PC-3 (cell line): ENCODE results near the gene GIT2. TPM values are rescaled to one million over a fixed set of nuclear protein-coding genes. Genes with fewer than 3 reads are reported as not detected.

Source experiments
- ATAC-seq: fragments of 200-7000 bp; cut with Tn5 transposase; 2 replicates; pipeline ENCODE4 v1.9.1; 2020; ENCODE audit warnings: mild to moderate bottlenecking, moderate library complexity
- BruUV-seq: library from RNA; stranded (reverse); fragments of 400-500 nt; replicated peaks from 2 replicates; lab custom pipeline; 2021; lab: Mats Ljungman, UMichigan
- CTCF ChIA-PET: fragments of 300-600 bp; sonication (Branson Sonifier 250); formaldehyde crosslinking; loops from one replicate; lab custom pipeline; 2022; ENCODE audit warnings: antibody characterized with exemption; lab: Charles Lee
- POLR2A ChIA-PET: fragments of 300-600 bp; sonication (Branson Sonifier 250); formaldehyde crosslinking; loops from one replicate; lab custom pipeline; 2022; ENCODE audit warnings: antibody characterized with exemption; ENCODE audit not compliant: unreplicated experiment; lab: Charles Lee
- DNase-seq: peaks from one replicate; pipeline ENCODE4 v3.0.0-alpha.2; 2015
- H2AFZ ChIP-seq: fragments of 300-600 bp; sonication (generic); 2 replicates; pipeline ENCODE4 v1.6.0; 2016; ENCODE audit warnings: antibody characterized with exemption, low read length
- H3F3A ChIP-seq: fragments of 300-600 bp; sonication (generic); one replicate; pipeline ENCODE4 v1.6.0; 2017; ENCODE audit warnings: antibody characterized with exemption, low read length, control low read depth, mild to moderate bottlenecking; ENCODE audit not compliant: unreplicated experiment
- H3K27ac ChIP-seq: fragments of 300-600 bp; sonication (generic); 2 replicates; pipeline ENCODE4 v1.5.1; 2016; ENCODE audit warnings: mild to moderate bottlenecking, low read length
- H3K27me3 ChIP-seq: fragments of 300-600 bp; sonication (generic); 2 replicates; pipeline ENCODE4 v1.6.1; 2016; ENCODE audit warnings: low read length, mixed read lengths
- H3K36me3 ChIP-seq: fragments of 300-600 bp; sonication (generic); 2 replicates; pipeline ENCODE4 v1.6.1; 2016; ENCODE audit warnings: low read depth, mixed run types, low read length, mixed read lengths
- H3K4me1 ChIP-seq: fragments of 300-600 bp; sonication (generic); 2 replicates; pipeline ENCODE4 v1.5.1; 2016; ENCODE audit warnings: low read length; ENCODE audit not compliant: insufficient read depth
- H3K4me2 ChIP-seq: fragments of 300-600 bp; sonication (generic); 2 replicates; pipeline ENCODE4 v1.6.0; 2016; ENCODE audit warnings: low read length
- H3K4me3 ChIP-seq: fragments of 300-600 bp; sonication (generic); 2 replicates; pipeline ENCODE4 v1.5.1; 2016; ENCODE audit warnings: mild to moderate bottlenecking, low read length, mixed read lengths
- H3K79me2 ChIP-seq: fragments of 300-600 bp; sonication (generic); 2 replicates; pipeline ENCODE4 v1.6.1; 2017; ENCODE audit warnings: low read length, mixed read lengths
- H3K9ac ChIP-seq: fragments of 300-600 bp; sonication (generic); 2 replicates; pipeline ENCODE4 v1.6.0; 2016; ENCODE audit warnings: mild to moderate bottlenecking, low read length
- H3K9me2 ChIP-seq: fragments of 300-600 bp; sonication (generic); replicated peaks from 2 replicates; pipeline ENCODE4 v1.6.1; 2016; ENCODE audit warnings: mixed run types, low read length, mixed read lengths
- H3K9me3 ChIP-seq: fragments of 300-600 bp; sonication (generic); 2 replicates; pipeline ENCODE4 v1.6.1; 2016; ENCODE audit warnings: low read length, mixed read lengths
- H4K20me1 ChIP-seq: fragments of 300-600 bp; sonication (generic); 2 replicates; pipeline ENCODE4 v1.6.1; 2016; ENCODE audit warnings: low read length, mixed read lengths
- CTCF ChIP-seq: fragments of 300-600 bp; sonication (generic); conservative IDR thresholded peaks from 2 replicates; pipeline ENCODE4 v1.5.1; 2017; ENCODE audit warnings: antibody characterized with exemption, low read depth, mild to moderate bottlenecking, low read length
- EZH2 ChIP-seq: fragments of 300-600 bp; sonication (generic); IDR thresholded peaks from one replicate; pipeline ENCODE4 v1.6.1; 2017; ENCODE audit warnings: antibody characterized with exemption, mild to moderate bottlenecking, low read length; ENCODE audit not compliant: unreplicated experiment
- EZH2phosphoT487 ChIP-seq: fragments of 300-600 bp; sonication (generic); IDR thresholded peaks from 2 replicates; pipeline ENCODE4 v1.6.1; 2018; ENCODE audit warnings: mild to moderate bottlenecking, antibody characterized with exemption, low read length, borderline replicate concordance
- intact Hi-C: fragments of 100-400 bp; cut with micrococcal nuclease; formaldehyde crosslinking; loops from 2 replicates; pipeline ENCODE4 v1.9.0; 2023
- total RNA-seq: library from RNA; depleted of rRNA; stranded (reverse); fragments of >200 nt; gene quantifications from 2 replicates; pipeline ENCODE4 v1.2.3, GENCODE V29; 2014

The GIT2 gene
- total RNA-seq, 1 experiment from 2014 or later: 26.8 TPM

DNA sequence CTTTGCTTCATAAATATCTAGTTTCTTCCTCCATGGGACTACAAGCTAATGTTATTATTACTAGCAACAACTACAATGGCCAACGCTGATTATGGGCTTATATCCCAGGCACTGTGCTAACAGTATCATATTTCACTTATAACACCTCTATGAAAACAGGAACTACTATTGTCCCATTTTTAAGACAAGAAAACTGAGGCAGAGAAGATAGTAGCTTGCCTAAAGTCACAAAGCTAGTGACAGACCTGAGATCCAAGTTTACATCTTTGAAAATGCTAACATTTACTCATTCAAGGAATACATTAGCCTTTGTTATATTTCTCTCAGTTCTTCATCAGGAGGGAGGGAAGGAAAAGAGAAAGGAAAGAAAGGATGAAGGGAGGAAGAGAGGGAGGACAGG, 32.8 kb downstream of the GIT2 start:
- Histone ChIP-seq H4K20me1 (no peaks in the 10 kb centered on the region), H3K79me2 (no peaks in the 10 kb centered on the region), H3K4me3 (no peak overlapping the region), H3K9me3 (no peaks in the 10 kb centered on the region), H3K9ac (no peak overlapping the region), H3K27ac (no peak overlapping the region), H3K9me2 (no peaks in the 10 kb centered on the region), H2AFZ (no peak overlapping the region), H3F3A (no peaks in the 10 kb centered on the region), H3K4me2 (no peak overlapping the region), H3K36me3 (peaks cover 15% of the 10 kb centered on the region; the same call in 1 of the 2 replicates), H3K4me1 (peaks cover 12% of the 10 kb centered on the region), H3K27me3 (no peaks in the 10 kb centered on the region)
- ATAC-seq (no peak), DNase-seq (no peak)
- BruUV-seq: no TSS peak
- ChIA-PET POLR2A (interaction anchor here (0.6 kb wide), 1 partner anchor 727 kb away, joined by 4 read pairs; no protein-coding TSS in a partner anchor), CTCF (no interaction called here)
- TF ChIP-seq EZH2phosphoT487 (no peak), EZH2 (no peak), CTCF (no peak)
- intact Hi-C loops: no loop called here

GRCh38 chr12:109962398-109962797, 33.8 kb downstream of the GIT2 start:
- ATAC-seq (peak; percentile 23; the same call in 1 of the 2 replicates), DNase-seq (no peak)
- no peaks in the 10 kb centered on the region for H3F3A ChIP-seq
- peaks cover 15% of the 10 kb centered on the region; the same call in 1 of the 2 replicates for H3K36me3 ChIP-seq
- H3K9me3 ChIP-seq: no peaks in the 10 kb centered on the region
- no peak overlapping the region for H3K4me2 ChIP-seq
- H3K27me3 ChIP-seq: no peaks in the 10 kb centered on the region
- no peaks in the 10 kb centered on the region for H3K9me2 ChIP-seq
- intact Hi-C loops: no loop called here
- TF ChIP-seq EZH2phosphoT487 (no peak), EZH2 (no peak), CTCF (no peak)
- H3K9ac ChIP-seq: no peak overlapping the region
- H3K4me1 ChIP-seq: peaks cover 7% of the 10 kb centered on the region
- H3K79me2 ChIP-seq: no peaks in the 10 kb centered on the region
- no peak overlapping the region for H3K27ac ChIP-seq
- H4K20me1 ChIP-seq: no peaks in the 10 kb centered on the region
- no peak overlapping the region for H2AFZ ChIP-seq
- CTCF ChIA-PET: no interaction called here
- no peak overlapping the region for H3K4me3 ChIP-seq
- POLR2A ChIA-PET: no interaction called here
- no TSS peak for BruUV-seq

DNA sequence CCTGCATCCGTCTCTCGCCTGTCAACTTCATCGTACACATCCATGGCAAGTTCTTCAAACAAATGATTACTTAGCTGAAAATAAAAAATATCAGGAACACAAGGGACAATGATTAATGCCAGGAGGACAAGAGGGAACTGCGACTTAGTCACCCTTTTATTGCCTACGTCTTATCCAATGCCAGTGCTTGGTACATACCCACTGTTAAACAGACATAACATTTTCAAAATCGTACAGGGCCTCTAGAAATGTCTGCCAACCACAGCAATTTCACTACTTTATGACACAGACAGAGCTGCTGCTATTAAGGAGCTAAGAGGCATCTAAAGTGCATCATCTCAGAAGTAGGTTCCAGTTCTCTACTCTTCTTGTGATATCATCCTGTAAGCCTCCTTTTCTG, 34.6 kb downstream of the GIT2 start:
- H3K27me3 ChIP-seq: no peaks in the 10 kb centered on the region
- no peak overlapping the region for H2AFZ ChIP-seq
- H3K4me2 ChIP-seq: no peak overlapping the region
- intact Hi-C loops: no loop called here
- TF ChIP-seq EZH2 (no peak), EZH2phosphoT487 (no peak), CTCF (no peak)
- H3K79me2 ChIP-seq: no peaks in the 10 kb centered on the region
- no peak overlapping the region for H3K9ac ChIP-seq
- no peaks in the 10 kb centered on the region for H4K20me1 ChIP-seq
- no peak overlapping the region for H3K4me3 ChIP-seq
- BruUV-seq: no TSS peak
- ATAC-seq: peak; percentile 62
- POLR2A ChIA-PET: interaction anchor here (0.6 kb wide), 1 partner anchor 17 kb away, joined by 3 read pairs; no protein-coding TSS in a partner anchor
- peaks cover 7% of the 10 kb centered on the region for H3K4me1 ChIP-seq
- H3K27ac ChIP-seq: no peak overlapping the region
- CTCF ChIA-PET: no interaction called here
- H3K9me2 ChIP-seq: no peaks in the 10 kb centered on the region
- peaks cover 17% of the 10 kb centered on the region; the same call in 1 of the 2 replicates for H3K36me3 ChIP-seq
- DNase-seq: peak; percentile 53
- no peaks in the 10 kb centered on the region for H3K9me3 ChIP-seq
- H3F3A ChIP-seq: no peaks in the 10 kb centered on the region
